NCI-H345 (cell line): ENCODE data around the gene KDM4C.
"Not testable (repeated sequence)": the region's sequence is repeated elsewhere in the genome, so short reads cannot be mapped to it uniquely, and the experiment has no call there.

ENCODE experiments used
- DNase-seq: peaks from one replicate; lab custom pipeline; 2025; lab: John Stamatoyannopoulos, UW

Gene KDM4C

GRCh38 chr9:6807669-6808068, 49.9 kb downstream of the KDM4C start:
- not testable (repeated sequence) for DNase-seq

DNA sequence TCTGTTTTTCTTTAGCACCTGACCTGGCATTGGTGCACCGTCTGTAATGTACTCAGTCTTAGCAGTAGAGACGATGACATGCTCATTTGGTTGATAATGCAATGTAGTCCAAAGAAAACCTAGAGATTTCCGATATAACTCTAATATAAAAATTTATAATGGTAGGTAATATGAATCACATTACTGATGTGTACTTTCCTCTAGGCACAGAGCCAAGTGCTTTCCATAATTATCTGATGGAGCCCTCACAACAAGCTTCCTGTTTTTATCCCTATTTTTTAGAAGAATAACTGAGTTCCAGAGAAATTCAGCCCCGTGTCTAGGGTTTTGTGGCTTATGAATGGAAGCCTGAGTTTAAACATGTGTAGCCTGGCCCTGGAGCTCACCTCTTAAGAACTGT, 53.7 kb downstream of the KDM4C start:
- DNase-seq, result no peak

DNA sequence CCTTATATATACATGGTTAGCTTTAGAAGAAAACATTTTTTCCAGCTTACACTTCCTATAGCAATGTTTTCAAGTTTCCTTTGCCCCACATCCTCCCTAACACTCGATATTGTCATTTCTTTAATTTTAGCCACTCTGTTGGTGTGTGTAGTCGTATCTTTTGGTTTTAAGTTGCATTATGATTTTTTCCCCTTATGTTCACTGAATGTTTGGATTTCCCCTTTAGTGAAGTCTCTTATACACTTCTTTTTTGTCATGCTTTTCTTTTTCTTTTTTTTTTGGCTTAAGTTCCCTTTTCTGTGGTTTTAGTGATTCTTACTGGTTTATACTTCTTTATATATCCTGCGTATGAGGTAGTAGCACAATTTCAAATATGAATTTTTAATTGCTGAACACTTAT, 58.8 kb downstream of the KDM4C start:
- no peak for DNase-seq

DNA sequence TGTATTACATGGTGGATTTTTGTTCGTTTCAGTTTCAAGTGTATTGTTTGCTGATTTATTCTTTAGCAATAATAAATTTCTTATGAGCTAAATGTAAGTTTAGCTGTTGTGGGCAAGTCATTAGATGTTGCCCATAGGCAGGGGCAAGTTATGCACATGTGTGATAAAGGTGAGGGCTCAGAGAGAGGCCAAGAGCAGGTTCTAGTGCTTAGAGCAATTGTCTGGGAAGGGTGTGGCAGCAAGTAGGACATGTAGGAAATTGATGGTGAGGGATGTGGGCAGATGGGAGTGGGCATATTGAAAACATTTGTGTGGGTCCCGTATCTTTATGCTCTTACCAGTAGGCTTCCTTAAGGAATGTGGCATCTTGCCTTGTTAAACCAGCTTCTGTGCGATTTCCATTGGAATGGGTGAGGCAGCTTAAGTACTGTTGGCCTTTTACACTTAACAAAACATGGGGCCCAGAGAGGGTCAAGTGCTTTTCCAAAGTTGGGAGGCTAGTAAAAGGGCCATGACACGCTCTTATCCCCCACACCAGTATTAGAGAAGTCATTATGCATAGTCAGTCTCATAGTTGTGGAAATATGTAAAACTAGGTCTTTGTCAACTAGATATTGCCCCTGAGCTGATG, 60.6 kb downstream of the KDM4C start:
- DNase-seq, result no peak

- DNase-seq, result no peak
Measured at GRCh38 chr9:6819112-6819511, 61.3 kb downstream of the KDM4C start.

GRCh38 chr9:6819529-6819928, 61.8 kb downstream of the KDM4C start:
- no peak for DNase-seq

DNA sequence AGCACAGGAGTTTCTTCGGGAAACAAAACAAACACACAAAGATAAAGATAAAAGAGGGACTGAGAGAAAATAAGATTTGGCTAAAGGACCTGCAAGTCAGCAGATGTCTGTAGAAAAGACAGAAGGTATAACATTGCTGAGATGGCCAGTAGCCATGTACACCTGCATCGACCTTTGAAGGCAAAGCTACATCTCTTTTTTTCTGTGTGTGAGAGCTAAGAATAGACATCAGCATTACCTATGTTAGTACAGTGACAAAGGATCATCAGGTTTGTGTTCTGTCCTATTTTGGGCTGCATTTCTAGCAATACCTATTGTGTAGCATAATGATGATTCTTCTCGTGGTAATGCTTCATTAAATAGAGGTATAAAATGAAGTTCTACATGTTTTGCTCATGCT, 64.9 kb downstream of the KDM4C start:
- no peak for DNase-seq

DNA sequence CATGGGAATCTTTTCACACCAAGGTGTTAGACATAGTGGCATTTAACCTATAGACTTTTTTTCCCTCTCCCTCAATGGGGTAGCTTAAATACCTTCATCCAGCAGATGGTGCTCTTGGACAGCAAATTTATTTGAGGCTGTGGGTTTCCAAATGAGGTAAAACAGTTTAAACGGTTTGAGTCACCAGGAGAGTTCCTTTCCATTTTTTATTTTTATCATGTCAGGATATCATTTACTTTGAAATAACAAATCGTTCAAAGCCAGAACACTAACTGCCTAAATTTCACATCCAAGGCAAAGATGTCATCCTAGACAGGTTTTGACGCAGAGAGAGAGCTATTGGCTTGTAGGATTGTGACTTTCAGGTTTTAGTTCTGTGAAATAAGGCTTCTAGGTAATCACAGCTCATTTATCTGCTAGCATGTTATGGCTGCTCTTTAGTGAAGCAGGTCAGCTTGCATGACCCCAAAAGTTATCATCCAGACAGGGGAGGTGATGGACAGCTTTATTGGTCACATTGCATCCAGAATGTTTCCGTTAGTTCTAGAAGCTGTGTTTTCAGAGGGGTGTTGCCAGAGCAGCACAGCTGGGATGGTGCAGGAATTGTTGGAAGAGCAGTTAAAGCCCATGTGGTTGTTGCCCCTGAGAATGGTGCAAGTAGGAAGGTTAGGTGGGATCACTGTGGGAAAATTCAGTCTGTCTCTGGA, 69.8 kb downstream of the KDM4C start:
- DNase-seq, result peak; percentile 54

GRCh38 chr9:6829027-6829426, 71.3 kb downstream of the KDM4C start:
- DNase-seq, result no peak

DNA sequence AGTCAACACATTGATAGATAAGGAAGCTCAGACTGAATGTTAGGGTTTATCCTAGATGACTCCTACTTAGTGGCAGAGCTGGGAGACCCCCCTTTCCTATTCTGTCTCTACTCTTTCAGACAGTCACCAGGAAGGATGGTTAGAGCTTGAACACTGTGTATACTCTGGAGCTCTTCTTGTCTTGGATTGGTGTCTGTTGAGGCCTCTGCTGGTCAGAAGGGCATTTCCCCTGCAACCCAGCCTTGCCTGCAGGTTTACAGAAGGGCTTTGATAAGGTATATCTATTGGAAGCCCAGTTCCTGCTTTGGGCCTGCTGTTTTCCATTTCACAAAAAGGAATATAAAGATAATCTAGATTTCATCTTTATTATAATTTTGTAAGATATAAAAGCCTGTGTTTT, 71.8 kb downstream of the KDM4C start:
- no peak for DNase-seq

DNA sequence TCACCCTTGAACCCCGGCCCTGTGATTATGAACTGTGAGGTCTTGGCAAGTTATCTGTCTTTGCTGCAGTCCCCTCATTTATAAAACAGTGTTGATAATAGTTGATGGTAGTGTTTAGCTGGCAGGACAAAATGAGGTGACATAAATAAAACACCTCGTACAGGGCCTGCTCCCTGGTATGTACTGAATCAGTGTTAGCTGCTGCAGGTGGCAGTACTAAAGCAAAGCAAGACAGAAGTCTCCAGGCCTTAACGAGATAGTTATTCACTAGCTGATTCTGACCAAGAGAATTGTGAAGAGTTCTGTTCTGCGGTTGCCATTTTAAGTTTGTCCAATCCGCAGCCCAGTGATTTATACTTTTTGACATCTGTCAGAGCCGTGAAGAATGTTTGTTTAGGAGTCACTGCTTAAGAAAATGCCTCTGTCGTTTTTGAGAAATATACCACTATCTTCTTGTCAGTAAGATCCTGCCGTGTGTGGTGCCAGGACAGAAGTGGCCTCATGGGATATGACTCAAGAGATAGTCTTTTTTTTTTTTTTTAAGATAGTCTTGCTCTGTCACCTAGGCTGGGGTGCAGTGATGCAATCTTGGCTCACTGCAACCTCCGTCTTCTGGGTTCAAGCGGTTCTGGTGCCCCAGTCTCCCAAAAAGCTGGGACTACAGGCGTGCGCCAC, 75.9 kb downstream of the KDM4C start:
- no peak for DNase-seq

DNA sequence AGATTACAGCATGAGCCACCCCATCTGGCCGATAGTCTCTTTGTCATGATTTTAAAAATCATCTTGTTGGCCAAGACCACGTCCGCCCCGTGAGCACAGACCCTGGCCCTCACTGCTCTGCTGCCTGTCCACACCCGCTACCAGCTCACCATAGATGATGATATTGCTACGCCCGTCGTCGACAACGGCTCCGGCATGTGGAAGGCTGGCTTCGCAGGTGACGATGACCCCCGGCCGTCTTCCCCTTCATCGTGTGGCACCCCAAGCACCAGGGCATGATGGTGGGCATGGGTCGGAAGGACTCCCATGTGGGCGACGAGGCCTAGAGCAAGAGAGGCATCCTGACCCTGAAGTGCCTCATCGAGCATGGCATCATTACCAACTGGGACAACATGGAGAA, 76.5 kb downstream of the KDM4C start:
- DNase-seq, result no peak

GRCh38 chr9:6838158-6838557, 80.4 kb downstream of the KDM4C start:
- DNase-seq, result no peak

DNA sequence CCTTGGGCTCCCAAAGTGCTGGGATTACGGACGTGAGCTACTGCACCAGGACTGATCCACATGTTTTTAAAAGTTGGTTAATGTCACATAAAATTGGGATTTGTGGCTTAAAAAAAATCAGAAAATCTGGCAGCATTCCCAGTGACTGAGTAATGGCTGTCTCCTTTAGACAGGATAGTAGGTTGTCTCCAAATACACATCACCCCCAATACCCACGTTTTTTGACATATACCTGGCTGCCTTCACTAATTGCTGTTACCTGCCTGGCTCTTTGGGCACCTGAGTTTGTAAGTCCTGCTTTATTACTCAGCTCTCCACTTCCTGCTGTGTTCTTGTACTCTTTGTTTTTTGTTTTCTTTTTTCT, 84.8 kb downstream of the KDM4C start:
- DNase-seq, result no peak

DNA sequence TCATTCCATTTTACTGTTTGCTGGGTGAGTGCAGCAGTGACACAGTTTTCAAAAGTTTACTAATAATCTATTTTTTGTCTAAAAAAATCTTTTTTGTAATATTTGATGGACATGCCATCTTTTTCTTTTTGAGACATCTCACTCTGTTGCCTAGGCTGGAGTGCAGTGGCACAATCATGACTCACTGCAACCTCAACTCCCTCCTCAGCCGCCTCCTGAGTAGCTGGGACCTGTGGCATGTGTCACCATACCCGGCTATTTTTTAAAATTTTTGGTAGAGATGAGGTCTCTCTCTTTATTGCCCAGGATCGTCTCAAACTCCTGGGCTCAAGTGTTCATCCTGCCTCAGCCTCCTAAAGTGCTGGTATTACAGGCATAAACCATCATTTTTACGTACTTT, 86.0 kb downstream of the KDM4C start:
- no peak for DNase-seq

GRCh38 chr9:6844267-6844666, 86.5 kb downstream of the KDM4C start:
- DNase-seq, result no peak

GRCh38 chr9:6845128-6845826, 87.5 kb downstream of the KDM4C start:
- no peak for DNase-seq

DNA sequence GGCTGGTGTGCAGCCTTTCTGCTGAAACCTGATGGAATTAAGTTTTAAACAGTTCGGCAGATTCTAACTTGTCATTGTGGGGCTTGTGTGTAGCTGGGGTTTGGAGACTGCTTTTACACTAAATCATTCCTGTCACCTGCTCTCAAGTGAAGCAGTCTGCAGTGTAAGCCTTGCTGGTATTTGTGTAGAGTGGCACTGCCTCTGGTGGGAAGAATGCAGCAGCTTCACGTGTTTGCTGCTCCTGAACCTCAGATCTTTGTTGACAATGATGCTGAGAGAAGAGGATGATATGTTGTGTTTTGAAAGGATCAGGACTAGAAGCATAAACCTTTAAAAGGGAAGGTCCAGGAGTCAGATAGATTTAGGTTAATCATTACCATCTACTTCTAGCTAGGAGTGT, 88.1 kb downstream of the KDM4C start:
- DNase-seq, result no peak

DNA sequence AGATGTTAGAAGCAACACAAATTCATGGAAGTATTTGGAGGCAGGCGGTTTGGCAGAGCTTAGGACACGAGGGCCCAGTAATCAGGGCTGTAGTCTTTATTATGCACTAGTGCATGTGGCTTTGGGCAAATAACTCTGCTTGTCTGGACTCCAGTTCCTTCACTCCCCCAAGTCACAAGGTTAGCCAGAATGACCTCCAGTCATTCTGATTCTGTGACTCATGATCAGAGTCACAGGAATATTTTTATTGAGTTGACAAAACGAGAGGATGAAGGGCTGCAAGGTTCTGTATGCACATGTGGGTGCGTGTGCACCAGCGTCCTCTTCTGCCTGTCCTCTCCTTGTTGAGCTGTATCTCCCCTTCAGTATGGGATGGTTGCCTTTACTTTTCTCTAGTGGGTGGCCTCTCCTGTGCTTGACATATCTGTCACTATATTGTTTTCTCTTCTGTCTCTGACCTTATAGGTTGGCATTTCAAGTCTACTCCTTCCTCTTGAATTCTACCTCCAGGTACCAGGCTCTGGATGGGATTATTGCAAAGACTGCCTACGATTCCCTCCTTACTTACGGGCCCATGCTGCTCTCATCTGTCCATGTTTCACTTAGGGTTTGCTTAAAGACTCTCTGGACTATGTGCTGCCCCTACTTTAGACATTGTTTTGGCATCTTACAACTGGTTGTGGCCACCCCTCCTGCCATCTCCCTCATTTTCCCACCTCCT, 94.6 kb downstream of the KDM4C start:
- no peak for DNase-seq

DNA sequence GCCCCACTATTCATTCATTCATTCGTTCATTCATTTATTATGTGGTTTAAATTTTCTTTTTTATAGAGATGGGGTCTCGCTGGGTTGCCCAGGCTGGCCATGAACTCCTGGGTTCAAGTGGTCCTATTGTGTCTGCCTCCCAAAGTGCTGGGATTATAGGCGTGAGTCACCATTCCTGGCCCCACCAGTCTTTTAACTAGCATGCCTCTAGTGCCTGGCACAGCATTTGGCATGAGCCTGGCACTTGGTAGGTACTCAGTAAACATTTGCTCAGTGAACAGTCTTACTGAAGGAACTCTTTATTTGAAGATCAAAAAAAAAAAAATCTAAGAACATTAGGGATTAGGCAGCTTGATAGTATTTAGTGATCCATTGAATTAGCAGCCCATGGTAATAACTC, 98.1 kb downstream of the KDM4C start:
- no peak for DNase-seq

- no peak for DNase-seq
Measured at GRCh38 chr9:6864102-6864501, 106.3 kb downstream of the KDM4C start.
